ENCODE data around the gene PTPRN2. TPM values are rescaled to one million over a fixed set of nuclear protein-coding genes. Genes with fewer than 3 reads are reported as not detected.

PTPRN2 gene
- total RNA-seq, 1 experiment from 2014 or later = 1.1 TPM

- Histone ChIP-seq H3K27me3 (ENCODE audit: control insufficient read depth, insufficient read depth, low read length) (peaks cover 13% of the 10 kb centered on the region; the same call in 1 of the 2 replicates), H3K27ac (ENCODE audit: low read length) (no peak overlapping the region), H3K4me1 (ENCODE audit: control insufficient read depth, insufficient read depth, low read length) (no peaks in the 10 kb centered on the region; the same call in 1 of the 2 replicates), H3K36me3 (ENCODE audit: control insufficient read depth, insufficient read depth, low read length) (no peaks in the 10 kb centered on the region), H3K4me3 (ENCODE audit: low read depth in 2 of 2, low read length in 2 of 2) (no peak overlapping the region), H3K9me3 (ENCODE audit: control insufficient read depth, insufficient read depth, low read depth, low read length) (no peaks in the 10 kb centered on the region)
- no peak for DNase-seq (ENCODE audit: low read depth, low spot score)
- BruUV-seq (replicated peaks) = no TSS peak
- in situ Hi-C loops (cut with HindIII; ENCODE audit: low pct_unique_long_range_greater_than_20kb, low sequenced_read_pairs) = no loop called here
- TF ChIP-seq POLR2AphosphoS5 (IDR thresholded peaks at IDR 0.05; ENCODE audit: low read depth, low read length) = no peak
- no peak for TF ChIP-seq SIN3A (IDR thresholded peaks at IDR 0.05; ENCODE audit: borderline replicate concordance, insufficient read depth, low read depth, low read length)
- TF ChIP-seq, protein P1, sequence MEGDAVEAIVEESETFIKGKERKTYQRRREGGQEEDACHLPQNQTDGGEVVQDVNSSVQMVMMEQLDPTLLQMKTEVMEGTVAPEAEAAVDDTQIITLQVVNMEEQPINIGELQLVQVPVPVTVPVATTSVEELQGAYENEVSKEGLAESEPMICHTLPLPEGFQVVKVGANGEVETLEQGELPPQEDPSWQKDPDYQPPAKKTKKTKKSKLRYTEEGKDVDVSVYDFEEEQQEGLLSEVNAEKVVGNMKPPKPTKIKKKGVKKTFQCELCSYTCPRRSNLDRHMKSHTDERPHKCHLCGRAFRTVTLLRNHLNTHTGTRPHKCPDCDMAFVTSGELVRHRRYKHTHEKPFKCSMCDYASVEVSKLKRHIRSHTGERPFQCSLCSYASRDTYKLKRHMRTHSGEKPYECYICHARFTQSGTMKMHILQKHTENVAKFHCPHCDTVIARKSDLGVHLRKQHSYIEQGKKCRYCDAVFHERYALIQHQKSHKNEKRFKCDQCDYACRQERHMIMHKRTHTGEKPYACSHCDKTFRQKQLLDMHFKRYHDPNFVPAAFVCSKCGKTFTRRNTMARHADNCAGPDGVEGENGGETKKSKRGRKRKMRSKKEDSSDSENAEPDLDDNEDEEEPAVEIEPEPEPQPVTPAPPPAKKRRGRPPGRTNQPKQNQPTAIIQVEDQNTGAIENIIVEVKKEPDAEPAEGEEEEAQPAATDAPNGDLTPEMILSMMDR (IDR thresholded peaks at IDR 0.05) = no peak
- no peak for TF ChIP-seq TCF7L2 (IDR thresholded peaks at IDR 0.05; ENCODE audit: low read depth, low read length)
- TF ChIP-seq, protein P2, sequence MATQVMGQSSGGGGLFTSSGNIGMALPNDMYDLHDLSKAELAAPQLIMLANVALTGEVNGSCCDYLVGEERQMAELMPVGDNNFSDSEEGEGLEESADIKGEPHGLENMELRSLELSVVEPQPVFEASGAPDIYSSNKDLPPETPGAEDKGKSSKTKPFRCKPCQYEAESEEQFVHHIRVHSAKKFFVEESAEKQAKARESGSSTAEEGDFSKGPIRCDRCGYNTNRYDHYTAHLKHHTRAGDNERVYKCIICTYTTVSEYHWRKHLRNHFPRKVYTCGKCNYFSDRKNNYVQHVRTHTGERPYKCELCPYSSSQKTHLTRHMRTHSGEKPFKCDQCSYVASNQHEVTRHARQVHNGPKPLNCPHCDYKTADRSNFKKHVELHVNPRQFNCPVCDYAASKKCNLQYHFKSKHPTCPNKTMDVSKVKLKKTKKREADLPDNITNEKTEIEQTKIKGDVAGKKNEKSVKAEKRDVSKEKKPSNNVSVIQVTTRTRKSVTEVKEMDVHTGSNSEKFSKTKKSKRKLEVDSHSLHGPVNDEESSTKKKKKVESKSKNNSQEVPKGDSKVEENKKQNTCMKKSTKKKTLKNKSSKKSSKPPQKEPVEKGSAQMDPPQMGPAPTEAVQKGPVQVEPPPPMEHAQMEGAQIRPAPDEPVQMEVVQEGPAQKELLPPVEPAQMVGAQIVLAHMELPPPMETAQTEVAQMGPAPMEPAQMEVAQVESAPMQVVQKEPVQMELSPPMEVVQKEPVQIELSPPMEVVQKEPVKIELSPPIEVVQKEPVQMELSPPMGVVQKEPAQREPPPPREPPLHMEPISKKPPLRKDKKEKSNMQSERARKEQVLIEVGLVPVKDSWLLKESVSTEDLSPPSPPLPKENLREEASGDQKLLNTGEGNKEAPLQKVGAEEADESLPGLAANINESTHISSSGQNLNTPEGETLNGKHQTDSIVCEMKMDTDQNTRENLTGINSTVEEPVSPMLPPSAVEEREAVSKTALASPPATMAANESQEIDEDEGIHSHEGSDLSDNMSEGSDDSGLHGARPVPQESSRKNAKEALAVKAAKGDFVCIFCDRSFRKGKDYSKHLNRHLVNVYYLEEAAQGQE (IDR thresholded peaks at IDR 0.05; ENCODE audit: insufficient read depth in 1 of 2, low read depth in 2 of 2, low read length in 1 of 2) = no peak
- ChIA-PET CTCF (no interaction called here), POLR2A (no interaction called here)
- no peak for ATAC-seq
- intact Hi-C loops (cut with micrococcal nuclease; ENCODE audit: unreplicated experiment) = no loop called here
These were observed 732.6 kb downstream of the PTPRN2 start for GRCh38 chr7:157855016-157855415.

- DNase-seq (ENCODE audit: low read depth, low spot score) (no peak), ATAC-seq (no peak)
- ChIA-PET POLR2A (no interaction called here), CTCF (no interaction called here)
- BruUV-seq (replicated peaks) = no TSS peak
- Histone ChIP-seq H3K4me1 (ENCODE audit: control insufficient read depth, insufficient read depth, low read length) (no peaks in the 10 kb centered on the region; the same call in 1 of the 2 replicates), H3K9me3 (ENCODE audit: control insufficient read depth, insufficient read depth, low read depth, low read length) (no peaks in the 10 kb centered on the region), H3K4me3 (ENCODE audit: low read depth in 2 of 2, low read length in 2 of 2) (no peak overlapping the region), H3K27me3 (ENCODE audit: control insufficient read depth, insufficient read depth, low read length) (peaks cover 18% of the 10 kb centered on the region; the same call in 1 of the 2 replicates), H3K27ac (ENCODE audit: low read length) (no peak overlapping the region), H3K36me3 (ENCODE audit: control insufficient read depth, insufficient read depth, low read length) (no peaks in the 10 kb centered on the region)
- intact Hi-C loops (cut with micrococcal nuclease; ENCODE audit: unreplicated experiment) = no loop called here
- TF ChIP-seq POLR2AphosphoS5 (IDR thresholded peaks at IDR 0.05; ENCODE audit: low read depth, low read length) (no peak), SIN3A (IDR thresholded peaks at IDR 0.05; ENCODE audit: borderline replicate concordance, insufficient read depth, low read depth, low read length) (no peak), TCF7L2 (IDR thresholded peaks at IDR 0.05; ENCODE audit: low read depth, low read length) (no peak)
- TF ChIP-seq, protein P1 (IDR thresholded peaks at IDR 0.05) = no peak
- TF ChIP-seq, protein P2 (IDR thresholded peaks at IDR 0.05; ENCODE audit: insufficient read depth in 1 of 2, low read depth in 2 of 2, low read length in 1 of 2) = no peak
- in situ Hi-C loops (cut with HindIII; ENCODE audit: low pct_unique_long_range_greater_than_20kb, low sequenced_read_pairs) = no loop called here
These were observed 733.3 kb downstream of the PTPRN2 start for GRCh38 chr7:157854066-157854891.
